ENCODE results near the gene ZNF81.
"Not testable (repeated sequence)": the region's sequence is repeated elsewhere in the genome, so short reads cannot be mapped to it uniquely, and the experiment has no call there.

Gene ZNF81

DNA sequence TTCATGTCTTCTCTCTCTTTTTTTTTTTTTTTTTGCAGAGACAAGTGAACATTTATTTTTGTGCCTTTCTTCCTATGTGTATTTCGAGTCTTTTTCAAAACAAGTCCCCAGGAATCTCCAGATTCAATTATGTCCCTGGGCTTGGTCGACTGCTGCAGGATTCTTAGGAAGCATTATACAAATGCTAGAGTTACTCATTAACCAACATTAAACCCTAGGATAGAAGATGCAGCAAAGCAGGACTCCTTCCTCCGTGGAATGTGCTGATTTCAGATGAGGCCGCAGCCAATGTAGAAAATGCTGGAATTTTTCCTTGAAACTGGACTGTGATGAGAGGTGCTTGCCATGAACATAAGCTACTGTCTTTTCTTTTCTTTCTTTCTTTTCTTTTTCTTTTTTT is 3.4 kb downstream of the ZNF81 start:
- no peak overlapping the region for H3K27ac ChIP-seq
- no peak for DNase-seq (ENCODE audit: low read depth, low spot score)

- no peak overlapping the region for H3K27ac ChIP-seq
- no peak for DNase-seq (ENCODE audit: low read depth, low spot score)
Measured at GRCh38 chrX:47843363-47843762, 6.7 kb downstream of the ZNF81 start.

- no peak for DNase-seq (ENCODE audit: low read depth, low spot score)
- no peak overlapping the region for H3K27ac ChIP-seq
Measured at GRCh38 chrX:47844117-47844516, 7.4 kb downstream of the ZNF81 start.

DNA sequence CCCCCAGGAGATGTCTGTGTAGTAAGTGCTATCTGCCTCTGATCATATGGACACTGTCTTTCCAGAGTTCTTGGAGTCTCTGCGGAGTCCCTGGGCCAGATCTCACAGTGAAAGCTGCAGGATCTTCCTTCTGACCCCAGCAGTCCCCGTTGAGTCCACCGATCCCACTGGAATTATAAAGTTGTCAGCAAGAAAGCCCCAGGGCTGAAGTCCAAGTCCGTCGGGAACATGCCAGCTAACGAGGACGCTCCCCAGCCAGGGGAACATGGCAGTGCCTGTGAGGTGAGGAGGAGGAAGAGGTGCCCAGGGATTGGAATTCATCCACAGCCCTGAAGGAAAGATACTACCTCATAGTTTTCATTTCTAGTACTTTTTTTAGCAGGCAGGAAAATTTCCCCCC is 9.3 kb downstream of the ZNF81 start:
- DNase-seq (ENCODE audit: low read depth, low spot score), result no peak
- H3K27ac ChIP-seq, result no peak overlapping the region

- no peak overlapping the region for H3K27ac ChIP-seq
- no peak for DNase-seq (ENCODE audit: low read depth, low spot score)
Measured at GRCh38 chrX:47849778-47850177, 13.1 kb downstream of the ZNF81 start.

- DNase-seq (ENCODE audit: low read depth, low spot score), result not testable (repeated sequence)
Measured at GRCh38 chrX:47850389-47850788, 13.7 kb downstream of the ZNF81 start.

GRCh38 chrX:47850901-47851300 is 14.2 kb downstream of the ZNF81 start:
- no peak for DNase-seq (ENCODE audit: low read depth, low spot score)

More at GRCh38 chrX:47850389-47850788, 13.7 kb downstream of the ZNF81 start:
- not testable (repeated sequence) for H3K27ac ChIP-seq

DNA sequence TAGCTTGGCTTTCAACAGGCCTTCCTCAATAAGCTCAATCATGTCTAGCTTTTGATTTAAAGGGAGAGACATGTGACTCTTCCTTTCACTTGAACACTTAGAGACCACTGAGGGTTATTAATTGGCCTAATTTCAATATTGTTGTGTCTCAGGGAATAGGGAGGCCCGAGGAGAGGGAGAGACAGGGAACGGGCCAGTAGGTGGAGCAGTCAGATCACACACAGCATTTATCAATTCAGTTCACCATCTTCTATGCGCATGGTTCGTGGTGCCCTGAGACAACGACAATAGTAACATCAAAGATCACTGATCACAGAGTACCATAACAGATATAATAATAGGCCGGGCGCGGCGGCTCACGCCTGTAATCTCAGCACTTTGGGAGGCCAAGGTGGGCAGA is 17.8 kb downstream of the ZNF81 start:
- no peak overlapping the region for H3K27ac ChIP-seq
- no peak for DNase-seq (ENCODE audit: low read depth, low spot score)

More at GRCh38 chrX:47850901-47851300, 14.2 kb downstream of the ZNF81 start:
- no peak overlapping the region for H3K27ac ChIP-seq

- no peak for DNase-seq (ENCODE audit: low read depth, low spot score)
Measured at GRCh38 chrX:47859686-47860085, 23.0 kb downstream of the ZNF81 start.

DNA sequence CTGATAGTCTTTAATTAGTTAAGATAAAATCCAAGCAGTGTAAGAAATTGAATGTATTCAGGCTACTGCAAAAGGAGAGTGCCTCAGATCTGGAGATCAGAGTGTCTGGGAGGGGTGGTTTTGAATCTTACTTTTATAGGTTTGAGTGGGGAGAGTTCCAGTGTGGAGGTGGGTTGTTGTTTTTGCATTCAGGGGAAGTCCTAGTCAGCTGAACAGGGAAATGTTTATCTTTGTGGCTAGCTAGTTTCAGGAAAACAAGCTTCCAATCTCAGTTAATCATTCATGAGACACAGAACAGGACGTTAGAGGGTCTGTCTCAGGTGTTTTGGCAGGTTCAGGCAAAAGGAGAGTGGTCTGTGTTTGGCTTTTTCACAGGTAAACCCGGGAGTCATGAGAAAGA is 26.0 kb downstream of the ZNF81 start:
- H3K27ac ChIP-seq, result no peak overlapping the region
- DNase-seq (ENCODE audit: low read depth, low spot score), result no peak

More at GRCh38 chrX:47859686-47860085, 23.0 kb downstream of the ZNF81 start:
- H3K27ac ChIP-seq, result no peak overlapping the region

- H3K27ac ChIP-seq, result no peak overlapping the region
- no peak for DNase-seq (ENCODE audit: low read depth, low spot score)
Measured at GRCh38 chrX:47863187-47863586, 26.5 kb downstream of the ZNF81 start.

GRCh38 chrX:47864300-47864699 is 27.6 kb downstream of the ZNF81 start:
- no peak overlapping the region for H3K27ac ChIP-seq
- DNase-seq (ENCODE audit: low read depth, low spot score), result no peak

DNA sequence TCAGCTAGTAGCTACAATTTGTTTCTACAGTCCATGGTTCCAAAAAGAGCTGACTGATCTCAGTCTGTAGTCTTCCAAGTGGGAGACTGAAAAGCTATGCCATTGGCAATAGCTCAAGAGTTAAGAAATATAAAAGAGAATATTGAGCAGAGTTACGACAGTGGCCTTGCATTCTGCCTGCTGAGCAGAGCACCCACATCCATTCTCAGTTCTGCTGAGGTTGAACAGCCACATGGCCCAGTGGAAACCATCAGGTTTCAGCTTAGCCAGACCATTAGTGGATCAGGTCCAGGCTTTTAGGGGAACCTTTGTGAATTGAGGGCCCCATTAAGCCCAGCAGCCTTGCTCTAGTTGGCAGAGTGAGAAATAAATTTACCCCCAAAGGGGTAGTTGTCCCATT is 28.1 kb downstream of the ZNF81 start:
- no peak overlapping the region for H3K27ac ChIP-seq
- no peak for DNase-seq (ENCODE audit: low read depth, low spot score)

DNA sequence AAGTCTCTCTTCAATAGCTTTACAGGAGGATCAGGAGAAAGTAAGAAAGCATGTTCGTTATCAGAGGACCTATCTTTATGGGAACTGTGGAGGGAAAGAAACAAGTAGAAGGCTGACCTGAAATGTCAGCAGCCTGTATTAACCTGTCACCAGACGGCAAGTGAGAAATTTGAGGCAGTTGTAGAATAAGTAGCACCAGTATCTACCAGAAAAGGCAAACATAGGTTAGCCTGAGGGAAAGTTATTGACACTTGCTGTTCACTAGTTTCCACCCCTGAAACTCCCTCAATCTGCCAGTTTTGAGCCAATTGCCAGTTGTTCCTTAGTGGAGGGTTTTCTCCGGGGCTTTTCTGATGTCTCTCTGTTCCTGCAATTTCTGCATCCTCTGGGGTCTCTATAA is 36.4 kb downstream of the ZNF81 start:
- no peak overlapping the region for H3K27ac ChIP-seq
- DNase-seq (ENCODE audit: low read depth, low spot score), result no peak

- no peak overlapping the region for H3K27ac ChIP-seq
- no peak for DNase-seq (ENCODE audit: low read depth, low spot score)
Measured at GRCh38 chrX:47877327-47877726, 40.6 kb downstream of the ZNF81 start.

- DNase-seq (ENCODE audit: low read depth, low spot score), result no peak
- no peak overlapping the region for H3K27ac ChIP-seq
Measured at GRCh38 chrX:47878198-47878597, 41.5 kb downstream of the ZNF81 start.

GRCh38 chrX:47879463-47879862 is 42.8 kb downstream of the ZNF81 start:
- H3K27ac ChIP-seq, result no peak overlapping the region
- no peak for DNase-seq (ENCODE audit: low read depth, low spot score)

- no peak for DNase-seq (ENCODE audit: low read depth, low spot score)
- no peak overlapping the region for H3K27ac ChIP-seq
Measured at GRCh38 chrX:47880927-47881326, 44.2 kb downstream of the ZNF81 start.

- H3K27ac ChIP-seq, result no peak overlapping the region
- no peak for DNase-seq (ENCODE audit: low read depth, low spot score)
Measured at GRCh38 chrX:47885501-47885900, 48.8 kb downstream of the ZNF81 start.

- DNase-seq (ENCODE audit: low read depth, low spot score), result no peak
- no peak overlapping the region for H3K27ac ChIP-seq
Measured at GRCh38 chrX:47898024-47898423, 61.3 kb downstream of the ZNF81 start.

GRCh38 chrX:47900833-47901232 is 64.1 kb downstream of the ZNF81 start:
- H3K27ac ChIP-seq, result no peak overlapping the region

GRCh38 chrX:47902161-47902560 is 65.5 kb downstream of the ZNF81 start:
- no peak overlapping the region for H3K27ac ChIP-seq
- DNase-seq (ENCODE audit: low read depth, low spot score), result no peak

More at GRCh38 chrX:47900833-47901232, 64.1 kb downstream of the ZNF81 start:
- DNase-seq (ENCODE audit: low read depth, low spot score), result no peak

DNA sequence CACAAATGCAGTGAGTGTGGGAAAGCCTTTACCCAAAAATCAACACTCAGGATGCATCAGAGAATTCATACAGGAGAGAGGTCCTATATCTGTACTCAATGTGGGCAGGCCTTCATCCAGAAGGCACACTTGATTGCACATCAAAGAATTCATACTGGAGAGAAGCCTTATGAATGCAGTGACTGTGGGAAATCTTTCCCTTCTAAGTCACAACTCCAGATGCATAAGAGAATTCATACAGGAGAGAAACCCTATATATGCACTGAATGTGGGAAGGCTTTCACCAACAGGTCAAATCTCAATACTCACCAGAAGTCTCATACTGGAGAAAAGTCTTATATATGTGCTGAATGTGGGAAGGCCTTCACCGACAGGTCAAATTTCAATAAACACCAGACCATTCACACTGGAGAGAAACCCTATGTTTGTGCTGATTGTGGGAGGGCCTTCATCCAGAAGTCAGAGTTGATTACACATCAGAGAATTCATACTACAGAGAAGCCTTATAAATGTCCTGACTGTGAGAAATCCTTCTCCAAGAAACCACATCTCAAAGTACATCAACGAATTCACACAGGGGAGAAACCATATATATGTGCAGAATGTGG is 79.3 kb downstream of the ZNF81 start:
- no peak overlapping the region for H3K27ac ChIP-seq
- no peak for DNase-seq (ENCODE audit: low read depth, low spot score)

Measured in epithelial cell of prostate (primary cell).